HL-60 (cell line): Measurements from ENCODE around the gene GJA1.

ENCODE experiments used
- CTCF ChIP-seq: IDR thresholded peaks from one replicate; pipeline ENCODE4 v1.5.1; 2011; ENCODE audit warnings: low read length, control low read depth, inconsistent platforms; ENCODE audit not compliant: insufficient read depth
- GABPA ChIP-seq: IDR thresholded peaks from 2 replicates; pipeline ENCODE4 v1.6.1; 2012; ENCODE audit warnings: low read depth
- POLR2AphosphoS5 ChIP-seq: IDR thresholded peaks from 2 replicates; pipeline ENCODE4 v1.6.1; 2012; ENCODE audit warnings: low read depth
- REST ChIP-seq: IDR thresholded peaks from 2 replicates; pipeline ENCODE4 v1.6.1; 2012; ENCODE audit warnings: low read depth; ENCODE audit not compliant: insufficient replicate concordance
- SPI1 ChIP-seq: IDR thresholded peaks from 2 replicates; pipeline ENCODE4 v1.6.1; 2012; ENCODE audit warnings: low read depth, mild to moderate bottlenecking, borderline replicate concordance

GRCh38 chr6:121413879-121414278, 21.6 kb upstream of the GJA1 start:
- no peak for TF ChIP-seq CTCF
- TF ChIP-seq POLR2AphosphoS5 = no peak
- no peak for TF ChIP-seq REST
- no peak for TF ChIP-seq GABPA
- no peak for TF ChIP-seq SPI1
